IMR-90 (cell line): ENCODE measurements around the gene NMB.

Experiments
- BHLHE40 ChIP-seq: fragments of 150-350 bp; IDR thresholded peaks from 2 replicates; pipeline ENCODE4 v1.6.1; 2016; ENCODE audit warnings: mild to moderate bottlenecking, low read depth, low read length
- CEBPB ChIP-seq: IDR thresholded peaks from 2 replicates; pipeline ENCODE4 v1.6.1; 2012; ENCODE audit warnings: low read depth, low read length, improper control_type of control experiment
- CHD1 ChIP-seq: IDR thresholded peaks from 2 replicates; pipeline ENCODE4 v1.6.1; 2012; ENCODE audit warnings: low read depth, low read length, improper control_type of control experiment
- CTCF ChIP-seq: conservative IDR thresholded peaks from 2 replicates; pipeline ENCODE4 v1.5.1; 2012; ENCODE audit warnings: mild to moderate bottlenecking, low read depth, low read length, improper control_type of control experiment
- MAFK ChIP-seq: IDR thresholded peaks from 2 replicates; pipeline ENCODE4 v1.6.1; 2012; ENCODE audit warnings: low read depth, low read length, improper control_type of control experiment
- MAZ ChIP-seq: IDR thresholded peaks from 2 replicates; pipeline ENCODE4 v1.6.1; 2012; ENCODE audit warnings: low read depth, mild to moderate bottlenecking, low read length, improper control_type of control experiment, moderate library complexity, borderline replicate concordance
- NFE2L2 ChIP-seq: fragments of 150-350 bp; IDR thresholded peaks from 2 replicates; pipeline ENCODE4 v1.6.1; 2016; ENCODE audit warnings: low read depth, mild to moderate bottlenecking, low read length
- POLR2A ChIP-seq: IDR thresholded peaks from 2 replicates; pipeline ENCODE4 v1.6.1; 2012; ENCODE audit warnings: mild to moderate bottlenecking, low read depth, low read length
- RAD21 ChIP-seq: IDR thresholded peaks from 2 replicates; pipeline ENCODE4 v1.6.1; 2012; ENCODE audit warnings: low read length, improper control_type of control experiment
- RCOR1 ChIP-seq: IDR thresholded peaks from 2 replicates; pipeline ENCODE4 v1.6.1; 2012; ENCODE audit warnings: mild to moderate bottlenecking, low read length, improper control_type of control experiment; ENCODE audit not compliant: insufficient replicate concordance
- RFX5 ChIP-seq: IDR thresholded peaks from 2 replicates; pipeline ENCODE4 v1.8.0; 2012; ENCODE audit warnings: low read depth, mild to moderate bottlenecking, low read length, moderate library complexity
- SMC3 ChIP-seq: fragments of 150-350 bp; IDR thresholded peaks from 2 replicates; pipeline ENCODE4 v1.6.1; 2016; ENCODE audit warnings: low read depth, mild to moderate bottlenecking, antibody characterized with exemption, low read length, moderate library complexity
- USF2 ChIP-seq: fragments of 150-350 bp; IDR thresholded peaks from 2 replicates; pipeline ENCODE4 v1.6.1; 2017; ENCODE audit warnings: mild to moderate bottlenecking, antibody characterized with exemption, low read length, low read depth

GRCh38 chr15:84657748-84658079 lies 285 bp downstream of the NMB start:
- TF ChIP-seq CTCF (no peak), POLR2A (no peak), RFX5 (no peak), RAD21 (no peak), NFE2L2 (no peak), RCOR1 (no peak), MAFK (no peak), CHD1 (no peak), CEBPB (no peak), MAZ (no peak), BHLHE40 (no peak), USF2 (no peak), SMC3 (no peak)
